IMR-90 (cell line): ENCODE results near the gene TPM2. TPM values are rescaled to one million over a fixed set of nuclear protein-coding genes. Genes with fewer than 3 reads are reported as not detected.
A peak's percentile ranks its signal among the peaks of the same experiment; 100 is the strongest.

Source experiments
- ATAC-seq: fragments of 200-7000 bp; cut with Tn5 transposase; 2 replicates; pipeline ENCODE4 v1.9.1; 2020; ENCODE audit warnings: low read depth, mild to moderate bottlenecking, moderate library complexity
- BruUV-seq: library from RNA; stranded (reverse); fragments of 400-500 nt; replicated peaks from 2 replicates; lab custom pipeline; 2021; lab: Mats Ljungman, UMichigan
- CTCF ChIA-PET: fragments of 300-600 bp; formaldehyde crosslinking; extraction: SDS; loops from one replicate; lab custom pipeline; 2021; ENCODE audit warnings: antibody characterized with exemption; lab: Yijun Ruan, JAX
- POLR2A ChIA-PET: fragments of 300-600 bp; sonication (Branson Sonifier 250); formaldehyde crosslinking; loops from one replicate; lab custom pipeline; 2022; ENCODE audit warnings: antibody characterized with exemption; ENCODE audit not compliant: unreplicated experiment; lab: Charles Lee
- DNase-seq: peaks from one replicate; pipeline ENCODE4 v3.0.0; 2013
- H2AFZ ChIP-seq: replicated peaks from 2 replicates; pipeline ENCODE3; 2013; ENCODE audit warnings: low read length, mild to moderate bottlenecking; ENCODE audit not compliant: poor library complexity
- H2AK5ac ChIP-seq: 2 replicates; pipeline ENCODE4 v1.6.1; 2013; ENCODE audit warnings: low read depth, low read length, inconsistent platforms
- H2AK9ac ChIP-seq: replicated peaks from 2 replicates; pipeline ENCODE3; 2013; ENCODE audit warnings: mild to moderate bottlenecking, low read depth, low read length, moderate library complexity; ENCODE audit not compliant: poor library complexity
- H2BK120ac ChIP-seq: 2 replicates; pipeline ENCODE4 v1.6.1; 2013; ENCODE audit warnings: low read depth, low read length, inconsistent platforms
- H2BK15ac ChIP-seq: 3 replicates; pipeline ENCODE4 v1.6.1; 2013; ENCODE audit warnings: low read depth, low read length, inconsistent platforms
- H2BK20ac ChIP-seq: 2 replicates; pipeline ENCODE4 v1.6.1; 2013; ENCODE audit warnings: low read depth, mild to moderate bottlenecking, inconsistent platforms, low read length, moderate library complexity
- H2BK5ac ChIP-seq: 2 replicates; pipeline ENCODE4 v1.6.1; 2013; ENCODE audit warnings: mild to moderate bottlenecking, low read depth, low read length, inconsistent platforms; ENCODE audit not compliant: poor library complexity, severe bottlenecking
- H3K14ac ChIP-seq: replicated peaks from 2 replicates; pipeline ENCODE4 v1.6.1; 2013; ENCODE audit warnings: low read depth, low read length, inconsistent platforms
- H3K18ac ChIP-seq: 2 replicates; pipeline ENCODE4 v1.6.1; 2013; ENCODE audit warnings: low read depth, low read length, control low read depth
- H3K23ac ChIP-seq: 2 replicates; pipeline ENCODE4 v1.6.1; 2013; ENCODE audit warnings: low read depth, low read length, inconsistent platforms
- H3K27ac ChIP-seq: 2 replicates; pipeline ENCODE4 v1.5.1; 2013; ENCODE audit warnings: mild to moderate bottlenecking, control low read depth, low read length; ENCODE audit not compliant: insufficient read depth
- H3K27me3 ChIP-seq: 2 replicates; pipeline ENCODE4 v1.6.1; 2013; ENCODE audit warnings: low read length; ENCODE audit not compliant: control insufficient read depth, insufficient read depth
- H3K36me3 ChIP-seq: 2 replicates; pipeline ENCODE4 v1.6.1; 2013; ENCODE audit warnings: low read length, mixed read lengths; ENCODE audit not compliant: control insufficient read depth, insufficient read depth
- H3K4ac ChIP-seq: 2 replicates; pipeline ENCODE4 v1.6.1; 2013; ENCODE audit warnings: low read depth, low read length, inconsistent platforms
- H3K4me1 ChIP-seq: 2 replicates; pipeline ENCODE4 v1.6.1; 2013; ENCODE audit warnings: low read length, mixed read lengths; ENCODE audit not compliant: control insufficient read depth, insufficient read depth
- H3K4me2 ChIP-seq: 2 replicates; pipeline ENCODE4 v1.6.1; 2013; ENCODE audit warnings: low read depth, mild to moderate bottlenecking, control low read depth, low read length, moderate library complexity
- H3K4me3 ChIP-seq: 2 replicates; pipeline ENCODE4 v1.5.1; 2013; ENCODE audit warnings: low read depth, mild to moderate bottlenecking, control low read depth, low read length, moderate library complexity; ENCODE audit not compliant: insufficient read depth
- H3K56ac ChIP-seq: 2 replicates; pipeline ENCODE4 v1.6.1; 2013; ENCODE audit warnings: low read length, inconsistent platforms; ENCODE audit not compliant: insufficient read depth; ENCODE audit errors: extremely low read depth
- H3K79me1 ChIP-seq, 2 experiments: 2 replicates each; pipeline ENCODE4 v1.6.1; 2013; ENCODE audit warnings: low read length in 2 of 2, inconsistent platforms in 1 of 2, low read depth in 1 of 2
- H3K9ac ChIP-seq: 2 replicates; pipeline ENCODE4 v1.6.1; 2013; ENCODE audit warnings: low read depth, low read length, control low read depth
- H3K9me1 ChIP-seq: 2 replicates; pipeline ENCODE4 v1.6.1; 2013; ENCODE audit warnings: low read length, inconsistent platforms; ENCODE audit not compliant: insufficient read depth
- H3K9me3 ChIP-seq: 2 replicates; pipeline ENCODE4 v1.6.1; 2013; ENCODE audit warnings: low read length; ENCODE audit not compliant: control insufficient read depth, insufficient read depth
- H4K20me1 ChIP-seq: 2 replicates; pipeline ENCODE4 v1.6.1; 2013; ENCODE audit warnings: low read length, inconsistent platforms; ENCODE audit not compliant: insufficient read depth
- H4K5ac ChIP-seq: 2 replicates; pipeline ENCODE4 v1.6.1; 2013; ENCODE audit warnings: mild to moderate bottlenecking, low read depth, low read length, control low read depth
- H4K8ac ChIP-seq, 2 experiments: 2 replicates each; pipeline ENCODE4 v1.6.1; 2013; ENCODE audit warnings: low read depth in 2 of 2, low read length in 2 of 2, control low read depth in 1 of 2, inconsistent platforms in 1 of 2
- H4K91ac ChIP-seq: 2 replicates; pipeline ENCODE4 v1.6.1; 2013; ENCODE audit warnings: low read depth, low read length, inconsistent platforms; ENCODE audit not compliant: insufficient read depth
- BHLHE40 ChIP-seq: fragments of 150-350 bp; IDR thresholded peaks from 2 replicates; pipeline ENCODE4 v1.6.1; 2016; ENCODE audit warnings: mild to moderate bottlenecking, low read depth, low read length
- CEBPB ChIP-seq: IDR thresholded peaks from 2 replicates; pipeline ENCODE4 v1.6.1; 2012; ENCODE audit warnings: low read depth, low read length, improper control_type of control experiment
- CHD1 ChIP-seq: IDR thresholded peaks from 2 replicates; pipeline ENCODE4 v1.6.1; 2012; ENCODE audit warnings: low read depth, low read length, improper control_type of control experiment
- FOS ChIP-seq: fragments of 150-350 bp; IDR thresholded peaks from 2 replicates; pipeline ENCODE4 v1.6.1; 2016; ENCODE audit warnings: low read depth, low read length
- MAFK ChIP-seq: IDR thresholded peaks from 2 replicates; pipeline ENCODE4 v1.6.1; 2012; ENCODE audit warnings: low read depth, low read length, improper control_type of control experiment
- MAZ ChIP-seq: IDR thresholded peaks from 2 replicates; pipeline ENCODE4 v1.6.1; 2012; ENCODE audit warnings: low read depth, mild to moderate bottlenecking, low read length, improper control_type of control experiment, moderate library complexity, borderline replicate concordance
- MXI1 ChIP-seq: IDR thresholded peaks from 2 replicates; pipeline ENCODE4 v1.6.1; 2012; ENCODE audit warnings: low read depth, mild to moderate bottlenecking, low read length, moderate library complexity, borderline replicate concordance
- NFE2L2 ChIP-seq: fragments of 150-350 bp; IDR thresholded peaks from 2 replicates; pipeline ENCODE4 v1.6.1; 2016; ENCODE audit warnings: low read depth, mild to moderate bottlenecking, low read length
- POLR2A ChIP-seq: IDR thresholded peaks from 2 replicates; pipeline ENCODE4 v1.6.1; 2012; ENCODE audit warnings: mild to moderate bottlenecking, low read depth, low read length
- RAD21 ChIP-seq: IDR thresholded peaks from 2 replicates; pipeline ENCODE4 v1.6.1; 2012; ENCODE audit warnings: low read length, improper control_type of control experiment
- RCOR1 ChIP-seq: IDR thresholded peaks from 2 replicates; pipeline ENCODE4 v1.6.1; 2012; ENCODE audit warnings: mild to moderate bottlenecking, low read length, improper control_type of control experiment; ENCODE audit not compliant: insufficient replicate concordance
- RFX5 ChIP-seq: IDR thresholded peaks from 2 replicates; pipeline ENCODE4 v1.8.0; 2012; ENCODE audit warnings: low read depth, mild to moderate bottlenecking, low read length, moderate library complexity
- SMC3 ChIP-seq: fragments of 150-350 bp; IDR thresholded peaks from 2 replicates; pipeline ENCODE4 v1.6.1; 2016; ENCODE audit warnings: low read depth, mild to moderate bottlenecking, antibody characterized with exemption, low read length, moderate library complexity
- WGBS, 2 experiments: methylation state at CpG; one replicate each; pipeline versions ENCODE4 v1.1.5 to v1.1.7; 2013; ENCODE audit warnings: missing lambda C conversion rate in 2 of 2; ENCODE audit not compliant: insufficient read length in 1 of 2; ENCODE audit errors: extremely low coverage in 2 of 2; 5-methylcytosine and 5-hydroxymethylcytosine counted together
- dilution Hi-C: fragments of 300-500 bp; cut with HindIII; formaldehyde crosslinking; loops from one replicate; pipeline ENCODE4 v1.14.3; 2018; ENCODE audit warnings: low sequenced_read_pairs; ENCODE audit not compliant: unreplicated experiment
- in situ Hi-C: fragments of 300-500 bp; cut with MboI; formaldehyde crosslinking; loops from 3 replicates; pipeline ENCODE4 v1.14.3; 2019; ENCODE audit warnings: low sequenced_read_pairs, inconsistent platforms, mixed read lengths
- intact Hi-C: fragments of 100-400 bp; cut with micrococcal nuclease; formaldehyde crosslinking; loops from 2 replicates; pipeline ENCODE4 v1.10.0; 2022
- polyA plus RNA-seq, 3 experiments: library from polyadenylated mRNA; depleted of rRNA; stranded (reverse); fragments of >200 nt; gene quantifications; 2 replicates each; pipeline ENCODE4 v1.2.3, GENCODE V29; 2012; ENCODE audit warnings: low replicate concordance in 1 of 3
- total RNA-seq: library from RNA; depleted of rRNA; stranded (reverse); fragments of >200 nt; gene quantifications from 2 replicates; pipeline ENCODE4 v1.2.3, GENCODE V29; 2012
- TF ChIP-seq, protein P1 (sequence below): fragments of 150-350 bp; IDR thresholded peaks from 2 replicates; pipeline ENCODE4 v1.6.1; 2016; ENCODE audit warnings: low read depth, mild to moderate bottlenecking, low read length, moderate library complexity, borderline replicate concordance
- TF ChIP-seq, protein P2 (sequence below): fragments of 150-350 bp; IDR thresholded peaks from 2 replicates; pipeline ENCODE4 v1.6.1; 2017; ENCODE audit warnings: mild to moderate bottlenecking, antibody characterized with exemption, low read length, low read depth
- TF ChIP-seq, protein P3 (sequence below): conservative IDR thresholded peaks from 2 replicates; pipeline ENCODE4 v1.5.1; 2012; ENCODE audit warnings: mild to moderate bottlenecking, low read depth, low read length, improper control_type of control experiment

The TPM2 gene
- total and polyA plus RNA-seq, 2 of the 4 experiments (the other 2 are of a cell fraction) = 960 to 2,500 TPM

DNA sequence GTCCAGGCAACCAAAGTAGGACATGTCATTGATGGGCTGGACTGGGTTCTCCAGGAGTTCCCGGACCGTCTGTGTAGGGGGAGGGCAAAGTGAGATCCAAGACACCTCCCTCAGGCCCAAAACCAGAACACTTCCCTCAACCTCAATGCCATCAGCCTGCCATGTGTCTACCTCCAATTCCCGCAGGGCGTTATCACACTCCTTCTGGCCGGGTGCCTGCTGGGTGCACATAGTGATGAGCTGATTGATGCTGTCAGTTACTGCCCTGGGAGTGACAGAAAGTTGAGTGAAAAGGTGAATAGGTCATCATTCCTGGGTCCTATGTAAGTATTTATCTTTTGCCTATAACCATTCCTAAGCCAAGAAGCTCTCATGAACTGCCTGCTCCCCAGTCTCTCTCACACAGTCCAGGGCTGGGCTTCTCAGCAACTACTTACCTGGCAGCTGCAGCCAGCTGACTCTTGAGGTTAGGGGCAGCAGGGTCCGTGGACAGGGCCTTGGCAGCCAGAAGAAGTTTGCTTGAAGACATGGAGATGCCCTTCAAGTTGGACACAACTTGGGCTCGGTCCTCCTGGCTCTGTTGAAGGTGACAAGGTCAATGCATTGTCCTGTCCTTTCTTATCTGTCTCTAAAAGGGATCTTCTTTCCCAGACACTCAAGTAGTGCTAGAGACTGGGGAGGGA lies 21.2 kb upstream of the TPM2 start:
- Histone ChIP-seq H3K9me1 (no peaks in the 10 kb centered on the region; the same call in none of the 2 replicates), H3K23ac (no peak overlapping the region), H2BK15ac (no peak overlapping the region), H3K4me3 (no peak overlapping the region), H3K27ac (no peak overlapping the region), H2BK20ac (no peak overlapping the region), H2AK9ac (no peak overlapping the region), H3K9me3 (no peaks in the 10 kb centered on the region), H4K5ac (no peak overlapping the region), H4K20me1 (peaks cover 20% of the 10 kb centered on the region), H3K4me1 (no peaks in the 10 kb centered on the region), H2AK5ac (no peak overlapping the region), H2BK120ac (no peak overlapping the region), H4K91ac (no peak overlapping the region), H3K14ac (no peak overlapping the region), H3K56ac (no peak overlapping the region), H3K4ac (no peak overlapping the region), H3K27me3 (no peaks in the 10 kb centered on the region), H3K18ac (no peak overlapping the region), H4K8ac (no peak overlapping the region), H3K79me1 (peaks cover 43 to 63% of the 10 kb centered on the region in 2 experiments), H3K4me2 (no peak overlapping the region), H2AFZ (no peak overlapping the region), H3K36me3 (peaks cover 83% of the 10 kb centered on the region), H3K9ac (no peak overlapping the region), H2BK5ac (no peak overlapping the region)
- ATAC-seq (no peak), DNase-seq (no peak)
- WGBS, 2 experiments = 80% methylated on average over 1 of the region's 7 CpGs; no CpG with 5 or more reads in 1 of the 2 experiments
- in situ Hi-C loops = no loop called here
- POLR2A ChIA-PET = no interaction called here
- BruUV-seq = TSS peak; percentile 76
- intact Hi-C loops = no loop called here
- dilution Hi-C loops = no loop called here
- TF ChIP-seq, protein P1, sequence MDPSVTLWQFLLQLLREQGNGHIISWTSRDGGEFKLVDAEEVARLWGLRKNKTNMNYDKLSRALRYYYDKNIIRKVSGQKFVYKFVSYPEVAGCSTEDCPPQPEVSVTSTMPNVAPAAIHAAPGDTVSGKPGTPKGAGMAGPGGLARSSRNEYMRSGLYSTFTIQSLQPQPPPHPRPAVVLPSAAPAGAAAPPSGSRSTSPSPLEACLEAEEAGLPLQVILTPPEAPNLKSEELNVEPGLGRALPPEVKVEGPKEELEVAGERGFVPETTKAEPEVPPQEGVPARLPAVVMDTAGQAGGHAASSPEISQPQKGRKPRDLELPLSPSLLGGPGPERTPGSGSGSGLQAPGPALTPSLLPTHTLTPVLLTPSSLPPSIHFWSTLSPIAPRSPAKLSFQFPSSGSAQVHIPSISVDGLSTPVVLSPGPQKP = no peak
- TF ChIP-seq NFE2L2 = no peak
- no peak for TF ChIP-seq MXI1
- TF ChIP-seq CEBPB = no peak
- no peak for TF ChIP-seq CHD1
- TF ChIP-seq SMC3 = no peak
- TF ChIP-seq, protein P2, sequence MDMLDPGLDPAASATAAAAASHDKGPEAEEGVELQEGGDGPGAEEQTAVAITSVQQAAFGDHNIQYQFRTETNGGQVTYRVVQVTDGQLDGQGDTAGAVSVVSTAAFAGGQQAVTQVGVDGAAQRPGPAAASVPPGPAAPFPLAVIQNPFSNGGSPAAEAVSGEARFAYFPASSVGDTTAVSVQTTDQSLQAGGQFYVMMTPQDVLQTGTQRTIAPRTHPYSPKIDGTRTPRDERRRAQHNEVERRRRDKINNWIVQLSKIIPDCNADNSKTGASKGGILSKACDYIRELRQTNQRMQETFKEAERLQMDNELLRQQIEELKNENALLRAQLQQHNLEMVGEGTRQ = no peak
- TF ChIP-seq FOS = no peak
- no peak for TF ChIP-seq MAFK
- TF ChIP-seq RAD21 = no peak
- TF ChIP-seq RFX5 = no peak
- TF ChIP-seq, protein P3, sequence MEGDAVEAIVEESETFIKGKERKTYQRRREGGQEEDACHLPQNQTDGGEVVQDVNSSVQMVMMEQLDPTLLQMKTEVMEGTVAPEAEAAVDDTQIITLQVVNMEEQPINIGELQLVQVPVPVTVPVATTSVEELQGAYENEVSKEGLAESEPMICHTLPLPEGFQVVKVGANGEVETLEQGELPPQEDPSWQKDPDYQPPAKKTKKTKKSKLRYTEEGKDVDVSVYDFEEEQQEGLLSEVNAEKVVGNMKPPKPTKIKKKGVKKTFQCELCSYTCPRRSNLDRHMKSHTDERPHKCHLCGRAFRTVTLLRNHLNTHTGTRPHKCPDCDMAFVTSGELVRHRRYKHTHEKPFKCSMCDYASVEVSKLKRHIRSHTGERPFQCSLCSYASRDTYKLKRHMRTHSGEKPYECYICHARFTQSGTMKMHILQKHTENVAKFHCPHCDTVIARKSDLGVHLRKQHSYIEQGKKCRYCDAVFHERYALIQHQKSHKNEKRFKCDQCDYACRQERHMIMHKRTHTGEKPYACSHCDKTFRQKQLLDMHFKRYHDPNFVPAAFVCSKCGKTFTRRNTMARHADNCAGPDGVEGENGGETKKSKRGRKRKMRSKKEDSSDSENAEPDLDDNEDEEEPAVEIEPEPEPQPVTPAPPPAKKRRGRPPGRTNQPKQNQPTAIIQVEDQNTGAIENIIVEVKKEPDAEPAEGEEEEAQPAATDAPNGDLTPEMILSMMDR = no peak
- no peak for TF ChIP-seq POLR2A
- TF ChIP-seq BHLHE40 = no peak
- TF ChIP-seq MAZ = no peak
- TF ChIP-seq RCOR1 = no peak
- CTCF ChIA-PET = no interaction called here
